Heart left ventricle (tissue), 13 donors: ENCODE results near the gene UNC13B.

Source experiments
- POLR2A ChIP-seq, 2 donors: fragments of 450-650 bp; IDR thresholded peaks; one replicate each; pipeline ENCODE4 v1.6.1; 2017; ENCODE audit warnings: antibody characterized with exemption in 2 of 2, mild to moderate bottlenecking in 2 of 2, moderate library complexity in 2 of 2
- TF ChIP-seq, protein P1 (sequence below), 12 donors: fragments of 200-600 bp; sonication (generic) in 4 of 12; IDR thresholded peaks; one replicate each; pipeline versions ENCODE4 v1.5.0 to v1.8.0; 2018 to 2022; ENCODE audit warnings: antibody characterized with exemption in 12 of 12, mild to moderate bottlenecking in 5 of 12
- donor health status: ischemic (EF 13 %, LVEDD 7.1; RV severe dilation, severe dysfunction).
- donor health status: DM: no; HTN: yes; CAD: no.
- donor health status: DM: no; HTN: no; CAD: no.
- donor health status: ischemic (EF 25% LVEDD 6.9; RV normal size, moderate dysfunction).
- donor health status: ischemic (EF 25% LVEDD 5.7; RV mildly dilated, moderate dysfunction).
- donor health status: ischemic (EF 35%, LVEDD 5.7; RV mildly dilated, moderate dysfunction).
- donor health status: nonischemic (EF 11% LVEDD 7.7; RV severe dilation, severe dysfunction).
- donor health status: DM: yes; HTN: yes; CAD: no.
- donor health status: PGD.
- donor health status: ischemic (EF 29% LVEDD 5.4; RV normal size, mild dysfunction).
- donor health status: nonischemic (EF 23%, LVEDD 6.1; RV moderate dilation, normal function).

DNA sequence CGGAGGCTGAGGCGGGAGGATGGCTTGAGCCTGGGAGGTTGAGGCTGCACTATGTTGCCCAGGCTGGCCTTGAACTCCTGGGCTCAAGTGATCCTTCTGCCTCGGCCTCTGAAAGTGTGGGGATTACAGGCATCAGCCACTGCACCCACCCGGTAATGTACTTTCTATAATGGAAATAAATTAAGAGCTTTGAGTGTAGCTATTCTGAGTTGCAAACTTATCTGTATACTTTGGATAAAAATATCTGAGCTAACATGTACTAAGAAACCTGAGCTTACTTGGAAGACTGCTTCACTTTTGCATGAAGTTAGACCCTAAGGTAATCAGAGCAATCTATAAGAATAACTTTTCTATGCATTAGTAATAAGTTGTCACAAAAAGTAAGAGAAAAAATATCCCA, 50.0 kb downstream of the UNC13B start:
- TF ChIP-seq, protein P1, sequence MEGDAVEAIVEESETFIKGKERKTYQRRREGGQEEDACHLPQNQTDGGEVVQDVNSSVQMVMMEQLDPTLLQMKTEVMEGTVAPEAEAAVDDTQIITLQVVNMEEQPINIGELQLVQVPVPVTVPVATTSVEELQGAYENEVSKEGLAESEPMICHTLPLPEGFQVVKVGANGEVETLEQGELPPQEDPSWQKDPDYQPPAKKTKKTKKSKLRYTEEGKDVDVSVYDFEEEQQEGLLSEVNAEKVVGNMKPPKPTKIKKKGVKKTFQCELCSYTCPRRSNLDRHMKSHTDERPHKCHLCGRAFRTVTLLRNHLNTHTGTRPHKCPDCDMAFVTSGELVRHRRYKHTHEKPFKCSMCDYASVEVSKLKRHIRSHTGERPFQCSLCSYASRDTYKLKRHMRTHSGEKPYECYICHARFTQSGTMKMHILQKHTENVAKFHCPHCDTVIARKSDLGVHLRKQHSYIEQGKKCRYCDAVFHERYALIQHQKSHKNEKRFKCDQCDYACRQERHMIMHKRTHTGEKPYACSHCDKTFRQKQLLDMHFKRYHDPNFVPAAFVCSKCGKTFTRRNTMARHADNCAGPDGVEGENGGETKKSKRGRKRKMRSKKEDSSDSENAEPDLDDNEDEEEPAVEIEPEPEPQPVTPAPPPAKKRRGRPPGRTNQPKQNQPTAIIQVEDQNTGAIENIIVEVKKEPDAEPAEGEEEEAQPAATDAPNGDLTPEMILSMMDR (IDR thresholded peaks at IDR 0.05): no peak
- no peak for TF ChIP-seq POLR2A (IDR thresholded peaks at IDR 0.05)
